Measurements from ENCODE around the gene SACM1L. TPM values are rescaled to one million over a fixed set of nuclear protein-coding genes. Genes with fewer than 3 reads are reported as not detected.
"Not testable (repeated sequence)": the region's sequence is repeated elsewhere in the genome, so short reads cannot be mapped to it uniquely, and the experiment has no call there.

The SACM1L gene
- polyA plus RNA-seq, 3 donors, result 11.6 to 27.0 (median 20.9) TPM

DNA sequence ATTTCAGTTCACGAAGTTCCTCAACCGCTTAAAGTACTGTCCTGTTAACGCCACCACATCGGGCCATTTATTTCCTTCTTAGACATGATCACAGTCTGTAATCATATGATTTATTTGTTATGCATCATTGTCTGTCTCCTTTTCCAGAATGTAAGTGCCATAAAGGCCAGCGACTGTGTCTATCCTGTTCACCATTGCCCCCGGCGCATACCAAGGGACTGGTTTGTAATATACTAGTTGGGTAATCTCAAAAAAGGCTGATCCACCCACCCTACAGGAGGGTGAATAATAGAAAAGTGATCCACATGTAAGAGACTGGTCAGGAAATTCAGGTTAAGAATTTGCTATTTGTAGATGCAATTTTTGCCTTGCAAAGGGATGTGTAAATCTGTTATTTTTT, 65.3 kb downstream of the SACM1L start:
- no peak overlapping the region for H3K27ac ChIP-seq (ENCODE audit: low read depth, low read length)
- WGBS, 3 donors, result 95 to 97% (median 97%) methylated on average over 7 of the region's 7 CpGs

DNA sequence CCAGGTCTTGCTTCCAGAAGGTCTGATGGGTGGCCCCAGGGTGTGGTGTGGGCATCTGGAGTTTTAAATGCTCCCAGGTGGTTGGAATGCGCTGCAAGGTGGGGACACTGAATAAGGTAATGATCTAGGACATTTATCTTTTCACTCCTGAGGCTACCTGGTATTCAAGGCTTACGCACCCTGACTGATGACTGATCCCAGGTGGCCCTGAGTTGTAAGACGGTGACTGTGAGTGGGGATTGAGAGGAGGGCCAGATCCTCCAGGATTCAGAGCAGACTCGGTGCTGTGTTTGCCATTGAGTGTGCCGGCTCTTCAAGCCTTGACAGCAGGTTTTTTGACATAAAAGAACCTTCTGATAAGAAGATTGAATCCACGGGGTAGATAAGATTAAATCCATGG, 66.9 kb downstream of the SACM1L start:
- WGBS, 3 donors, result 74 to 88% (median 83%) methylated on average over 6 of the region's 6 CpGs

DNA sequence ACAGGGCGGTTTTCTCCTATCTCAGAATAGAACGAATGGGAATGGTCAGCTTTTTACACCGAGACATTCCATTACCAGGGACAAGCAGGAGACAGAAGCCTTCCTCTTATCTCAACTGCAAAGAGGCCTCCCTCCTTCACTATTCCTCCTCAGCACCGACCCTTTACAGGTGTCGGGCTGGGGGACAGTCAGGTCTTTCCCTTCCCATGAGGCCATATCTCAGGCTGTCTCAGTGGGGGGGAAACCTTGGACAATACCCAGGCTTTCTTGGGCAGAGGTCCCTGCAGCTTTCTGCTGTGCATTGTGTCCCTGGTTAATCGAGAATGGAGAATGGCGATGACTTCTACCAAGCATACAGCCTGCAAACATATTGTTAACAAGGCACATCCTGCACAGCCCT, 67.9 kb downstream of the SACM1L start:
- H3K27ac ChIP-seq (ENCODE audit: low read depth, low read length), result not testable (repeated sequence)
- 52 to 69% (median 58%) methylated on average over 4 to 7 of the region's 7 CpGs for WGBS, 3 donors

More for the DNA sequence above, 66.9 kb downstream of the SACM1L start:
- no peak overlapping the region for H3K27ac ChIP-seq (ENCODE audit: low read depth, low read length)

GRCh38 chr3:45758871-45759270, 69.7 kb downstream of the SACM1L start:
- WGBS, 3 donors, result 73 to 84% (median 81%) methylated on average over 16 of the region's 16 CpGs
- no peak overlapping the region for H3K27ac ChIP-seq (ENCODE audit: low read depth, low read length)

- WGBS, 3 donors, result 72 to 92% (median 87%) methylated on average over 12 of the region's 12 CpGs
Measured at GRCh38 chr3:45759851-45760250, 70.7 kb downstream of the SACM1L start.

GRCh38 chr3:45760878-45761711, 71.9 kb downstream of the SACM1L start:
- H3K27ac ChIP-seq (ENCODE audit: low read depth, low read length), result no peak overlapping the region
- 39 to 45% (median 43%) methylated on average over 14 of the region's 14 CpGs for WGBS, 3 donors

More at GRCh38 chr3:45759851-45760250, 70.7 kb downstream of the SACM1L start:
- H3K27ac ChIP-seq (ENCODE audit: low read depth, low read length), result no peak overlapping the region

- no peak overlapping the region for H3K27ac ChIP-seq (ENCODE audit: low read depth, low read length)
- WGBS, 3 donors, result 78 to 88% (median 82%) methylated on average over 10 of the region's 10 CpGs
Measured at GRCh38 chr3:45761831-45762230, 72.6 kb downstream of the SACM1L start.

- H3K27ac ChIP-seq (ENCODE audit: low read depth, low read length), result no peak overlapping the region
- 83 to 89% (median 84%) methylated on average over 19 of the region's 19 CpGs for WGBS, 3 donors
Measured at GRCh38 chr3:45762647-45763302, 73.6 kb downstream of the SACM1L start.

- WGBS, 3 donors, result 86 to 92% (median 89%) methylated on average over 5 of the region's 5 CpGs
- no peak overlapping the region for H3K27ac ChIP-seq (ENCODE audit: low read depth, low read length)
Measured at GRCh38 chr3:45763303-45763675, 74.1 kb downstream of the SACM1L start.

- no peak overlapping the region for H3K27ac ChIP-seq (ENCODE audit: low read depth, low read length)
- 90% methylated on average over 9 of the region's 9 CpGs for WGBS, 3 donors
Measured at GRCh38 chr3:45765266-45765851, 76.2 kb downstream of the SACM1L start.

GRCh38 chr3:45765958-45766357, 76.8 kb downstream of the SACM1L start:
- 72 to 85% (median 84%) methylated on average over 8 of the region's 8 CpGs for WGBS, 3 donors
- H3K27ac ChIP-seq (ENCODE audit: low read depth, low read length), result no peak overlapping the region

GRCh38 chr3:45771166-45771775, 82.1 kb downstream of the SACM1L start:
- 92 to 95% (median 94%) methylated on average over 9 of the region's 9 CpGs for WGBS, 3 donors
- H3K27ac ChIP-seq (ENCODE audit: low read depth, low read length), result no peak overlapping the region

DNA sequence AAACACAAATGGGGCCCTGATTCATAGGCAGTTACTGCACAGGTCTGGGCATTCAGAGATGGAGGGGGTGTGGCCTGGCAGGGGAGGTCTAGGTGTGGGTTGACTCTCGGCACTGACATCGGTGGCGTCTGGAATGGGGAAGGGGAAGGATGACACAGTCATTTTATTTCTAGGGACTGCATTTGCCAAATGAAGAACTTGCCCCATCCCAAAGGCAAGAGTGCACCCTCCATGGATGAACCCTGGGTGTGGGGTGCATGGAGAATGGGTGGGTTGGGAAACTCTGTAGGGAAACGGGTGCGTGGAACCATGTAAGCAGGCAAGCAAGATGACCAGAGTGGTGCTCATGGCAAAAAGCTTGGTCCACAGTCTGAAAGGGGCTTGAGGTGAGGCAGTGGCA, 82.6 kb downstream of the SACM1L start:
- H3K27ac ChIP-seq (ENCODE audit: low read depth, low read length), result no peak overlapping the region
- WGBS, 3 donors, result 73 to 86% (median 76%) methylated on average over 5 of the region's 5 CpGs

GRCh38 chr3:45772341-45773035, 83.3 kb downstream of the SACM1L start:
- H3K27ac ChIP-seq (ENCODE audit: low read depth, low read length), result no peak overlapping the region
- 86 to 90% (median 89%) methylated on average over 16 of the region's 16 CpGs for WGBS, 3 donors

DNA sequence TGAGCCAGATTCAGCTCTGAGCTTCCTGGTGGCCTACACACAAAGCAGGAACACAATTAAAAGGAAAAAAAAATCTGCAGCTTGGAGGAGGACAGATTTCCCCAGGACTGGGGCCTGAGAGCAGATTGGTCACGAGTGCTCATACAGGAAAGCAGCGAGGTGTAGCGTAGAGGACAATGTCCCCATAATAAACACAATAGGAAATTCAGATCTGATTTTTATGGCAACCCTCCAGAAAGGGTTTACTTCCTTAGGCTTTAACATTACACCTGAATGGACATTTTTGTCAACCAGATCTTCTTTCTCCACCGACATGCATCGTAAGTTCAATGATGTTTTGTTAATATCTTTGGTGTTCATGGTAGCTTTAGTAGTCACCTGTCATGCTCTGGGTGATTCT, 83.9 kb downstream of the SACM1L start:
- WGBS, 3 donors, result 79 to 91% (median 81%) methylated on average over 5 of the region's 5 CpGs
- H3K27ac ChIP-seq (ENCODE audit: low read depth, low read length), result no peak overlapping the region

- H3K27ac ChIP-seq (ENCODE audit: low read depth, low read length), result no peak overlapping the region
Measured at GRCh38 chr3:45773714-45774449, 84.7 kb downstream of the SACM1L start.

DNA sequence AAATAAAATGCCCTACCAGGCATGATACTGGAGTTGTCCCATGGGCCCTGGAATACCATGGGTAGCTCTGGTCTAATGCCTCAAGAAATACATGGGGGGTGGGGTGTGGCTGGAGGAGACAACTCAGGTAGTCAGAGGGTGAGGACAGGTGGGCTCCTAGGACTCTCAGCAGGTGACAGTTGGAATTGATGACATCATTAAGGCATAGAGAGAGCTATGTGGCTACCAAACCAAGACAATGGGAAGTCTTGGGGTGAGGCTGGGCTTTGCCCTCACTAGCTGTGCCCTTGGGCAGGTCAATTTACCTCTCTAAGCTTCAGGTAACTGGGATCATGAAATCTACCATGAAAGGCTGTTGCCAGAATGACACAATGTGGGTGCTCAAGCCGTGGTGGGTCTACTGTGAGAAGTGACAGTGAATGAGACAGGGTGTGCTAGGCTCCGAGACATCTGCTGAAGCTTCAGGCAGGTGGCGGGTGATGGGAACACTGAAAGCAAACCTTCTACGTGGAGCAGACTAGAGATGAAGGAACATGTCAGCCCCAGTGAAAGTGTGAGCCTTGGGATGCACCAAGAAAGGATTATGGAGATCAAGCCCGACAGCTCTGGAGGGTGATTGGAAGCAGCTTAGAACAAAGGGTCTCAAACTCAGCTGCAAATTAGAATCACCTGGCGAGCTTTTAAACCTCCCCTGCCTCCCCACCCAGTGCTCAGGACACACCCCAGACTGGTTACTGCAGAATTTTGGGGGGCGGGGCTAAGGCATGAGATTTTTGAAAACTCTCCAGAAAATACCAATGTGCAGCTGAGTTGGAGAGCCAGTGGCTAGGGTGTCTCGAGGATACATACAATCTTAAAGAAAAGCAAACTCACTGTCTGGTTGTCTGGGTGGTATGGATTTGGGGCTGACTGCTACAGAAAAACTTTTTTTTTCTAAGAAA, 85.7 kb downstream of the SACM1L start:
- no peak overlapping the region for H3K27ac ChIP-seq (ENCODE audit: low read depth, low read length)
- 67 to 84% (median 83%) methylated on average over 8 of the region's 8 CpGs for WGBS, 3 donors

More at GRCh38 chr3:45773714-45774449, 84.7 kb downstream of the SACM1L start:
- WGBS, 3 donors, result 49 to 55% (median 50%) methylated on average over 7 of the region's 7 CpGs
